Measurements from ENCODE around the gene SPAG9. TPM values are rescaled to one million over a fixed set of nuclear protein-coding genes. Genes with fewer than 3 reads are reported as not detected.

Gene SPAG9
- total RNA-seq, 2 donors from 2014 or later, result 46.0 to 67.0 TPM

DNA sequence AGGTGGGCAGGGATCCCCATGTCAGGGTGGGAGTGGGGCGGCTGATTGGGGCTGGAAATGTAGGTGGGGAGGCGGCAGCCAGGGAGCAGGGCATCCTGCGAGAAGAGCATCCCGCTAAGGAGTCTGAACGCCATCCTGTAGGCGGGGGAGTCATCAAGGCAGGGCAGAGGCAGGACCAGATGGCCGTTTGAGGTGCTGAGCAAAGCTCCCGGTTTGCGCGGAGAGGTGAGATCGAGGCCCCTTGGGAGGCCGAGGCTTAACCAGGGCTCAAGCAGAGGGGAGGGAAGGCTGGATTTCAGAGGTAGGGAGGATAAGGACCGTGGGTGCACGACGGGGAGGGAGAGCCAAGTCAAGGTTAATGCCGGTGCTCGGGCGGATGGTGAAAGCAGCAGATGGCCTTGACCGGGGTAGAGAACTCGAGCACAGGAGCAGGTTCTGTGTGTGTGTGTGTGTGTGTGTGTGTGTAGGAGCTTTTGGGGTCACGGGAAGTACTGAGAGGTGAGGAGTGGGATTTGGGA lies 45.1 kb upstream of the SPAG9 start:
- Histone ChIP-seq H3K27ac (peak overlapping the region; percentile 76), H3K27me3 (no peaks in the 10 kb centered on the region), H3K9me3 (no peaks in the 10 kb centered on the region), H3K36me3 (no peaks in the 10 kb centered on the region), H3K9ac (ENCODE audit: low read depth in 2 of 2, low read length in 2 of 2) (peak overlapping the region; percentile 98 to 100), H3K4me1 (no peaks in the 10 kb centered on the region), H3K4me3 (peak overlapping the region; percentile 61)
- intact Hi-C loops (cut with DNase I), result no loop called here
- DNase-seq, result no peak
- TF ChIP-seq CTCF (IDR thresholded peaks at IDR 0.05), result no peak

- intact Hi-C loops (cut with DNase I), result no loop called here
- peak overlapping the region; percentile 61 for H3K4me3 ChIP-seq
- no peaks in the 10 kb centered on the region for H3K36me3 ChIP-seq
- DNase-seq, result no peak
- H3K9ac ChIP-seq (ENCODE audit: low read depth in 2 of 2, low read length in 2 of 2), result peak overlapping the region; percentile 98 to 100
- no peaks in the 10 kb centered on the region for H3K27me3 ChIP-seq
- peak overlapping the region; percentile 76 for H3K27ac ChIP-seq
- no peak for TF ChIP-seq CTCF (IDR thresholded peaks at IDR 0.05)
- no peaks in the 10 kb centered on the region for H3K4me1 ChIP-seq
- no peaks in the 10 kb centered on the region for H3K9me3 ChIP-seq
Observed at GRCh38 chr17:51164911-51165679, 44.4 kb upstream of the SPAG9 start.

GRCh38 chr17:51161541-51161940 lies 40.9 kb upstream of the SPAG9 start:
- no peaks in the 10 kb centered on the region for H3K27me3 ChIP-seq
- H3K27ac ChIP-seq, result no peak overlapping the region
- TF ChIP-seq CTCF (IDR thresholded peaks at IDR 0.05), result no peak
- H3K36me3 ChIP-seq, result no peaks in the 10 kb centered on the region
- intact Hi-C loops (cut with DNase I), result no loop called here
- H3K4me3 ChIP-seq, result no peak overlapping the region
- H3K9ac ChIP-seq (ENCODE audit: low read depth in 2 of 2, low read length in 2 of 2), result no peak overlapping the region
- no peaks in the 10 kb centered on the region for H3K9me3 ChIP-seq
- no peak for DNase-seq
- H3K4me1 ChIP-seq, result no peaks in the 10 kb centered on the region

DNA sequence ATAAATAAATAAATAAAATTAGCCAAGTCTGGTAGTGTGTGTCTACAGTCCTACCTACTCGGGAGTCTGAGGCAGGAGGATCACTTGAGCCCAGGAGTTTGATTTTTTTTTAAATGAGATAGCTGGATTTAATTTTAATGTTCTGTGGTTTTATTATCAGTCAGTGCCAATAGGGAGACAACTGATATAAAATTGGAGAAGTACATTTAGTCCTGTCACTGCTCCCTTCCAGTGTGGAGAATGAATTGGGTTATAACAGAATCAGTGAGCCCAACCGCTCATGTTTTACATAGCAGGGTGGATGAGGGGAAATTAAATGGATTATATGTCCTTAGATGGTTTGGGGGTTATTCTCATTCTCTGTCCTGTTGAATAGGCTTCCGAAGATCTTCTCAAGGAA lies 38.9 kb upstream of the SPAG9 start:
- intact Hi-C loops (cut with DNase I), result no loop called here
- H3K36me3 ChIP-seq, result no peaks in the 10 kb centered on the region

DNA sequence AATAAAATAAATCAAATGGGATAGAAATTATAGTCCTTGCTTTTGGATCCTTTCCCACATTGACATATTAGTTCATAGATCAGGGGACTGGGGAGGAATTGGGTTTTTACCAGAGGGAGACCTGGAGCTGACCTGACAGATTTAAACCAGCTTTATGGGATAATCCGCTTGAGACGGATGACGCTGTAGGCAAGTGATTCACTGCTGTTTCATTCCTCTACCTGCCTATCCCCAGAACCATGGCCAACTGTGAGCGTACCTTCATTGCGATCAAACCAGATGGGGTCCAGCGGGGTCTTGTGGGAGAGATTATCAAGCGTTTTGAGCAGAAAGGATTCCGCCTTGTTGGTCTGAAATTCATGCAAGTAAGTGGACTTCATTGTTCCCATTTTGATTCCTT lies 34.7 kb upstream of the SPAG9 start:
- Histone ChIP-seq H3K4me3 (no peak overlapping the region), H3K4me1 (peaks cover 6% of the 10 kb centered on the region), H3K9ac (ENCODE audit: low read depth in 2 of 2, low read length in 2 of 2) (no peak overlapping the region), H3K27ac (no peak overlapping the region), H3K27me3 (no peaks in the 10 kb centered on the region), H3K9me3 (no peaks in the 10 kb centered on the region), H3K36me3 (no peaks in the 10 kb centered on the region)
- DNase-seq, result no peak
- intact Hi-C loops (cut with DNase I), result no loop called here
- no peak for TF ChIP-seq CTCF (IDR thresholded peaks at IDR 0.05)

More for the DNA sequence above, 38.9 kb upstream of the SPAG9 start:
- Histone ChIP-seq H3K4me1 (peaks cover 2% of the 10 kb centered on the region), H3K9ac (ENCODE audit: low read depth in 2 of 2, low read length in 2 of 2) (no peak overlapping the region), H3K27ac (no peak overlapping the region), H3K4me3 (no peak overlapping the region), H3K9me3 (no peaks in the 10 kb centered on the region), H3K27me3 (no peaks in the 10 kb centered on the region)
- no peak for TF ChIP-seq CTCF (IDR thresholded peaks at IDR 0.05)
- DNase-seq, result no peak

Data from colonic mucosa (tissue), 4 donors.